GM19035 (cell line): ENCODE measurements around the gene CSH1.
"Not testable (repeated sequence)": the region's sequence is repeated elsewhere in the genome, so short reads cannot be mapped to it uniquely, and the experiment has no call there.

Source experiments
- ATAC-seq: cut with Tn5 transposase; IDR thresholded peaks from one replicate; pipeline ENCODE4 v1.9.1; 2021; ENCODE audit not compliant: unreplicated experiment

CSH1 gene

GRCh38 chr17:63870292-63870665, 26.1 kb downstream of the CSH1 start:
- not testable (repeated sequence) for ATAC-seq

GRCh38 chr17:63869491-63870291, 26.7 kb downstream of the CSH1 start:
- ATAC-seq: not testable (repeated sequence)

DNA sequence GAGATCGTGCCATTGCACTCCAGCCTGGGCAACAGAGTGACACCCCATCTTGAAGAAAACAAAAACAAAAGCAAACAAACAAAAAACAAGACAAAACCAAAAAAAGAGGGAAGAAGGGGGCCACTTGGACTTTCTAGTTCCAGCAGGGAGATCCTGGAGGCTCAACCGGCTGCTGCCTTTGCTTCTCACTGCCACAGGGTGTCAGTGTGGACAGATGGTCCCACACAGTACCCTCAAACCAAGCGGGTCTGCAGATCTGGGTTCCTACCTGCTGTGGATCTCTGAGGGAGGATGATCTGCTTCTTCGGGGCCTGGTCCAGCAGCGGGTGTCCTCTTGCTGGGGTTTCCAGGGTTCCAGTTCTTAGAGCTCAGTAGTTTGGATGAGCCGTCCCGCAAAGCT, 29.7 kb downstream of the CSH1 start:
- ATAC-seq: not testable (repeated sequence)

DNA sequence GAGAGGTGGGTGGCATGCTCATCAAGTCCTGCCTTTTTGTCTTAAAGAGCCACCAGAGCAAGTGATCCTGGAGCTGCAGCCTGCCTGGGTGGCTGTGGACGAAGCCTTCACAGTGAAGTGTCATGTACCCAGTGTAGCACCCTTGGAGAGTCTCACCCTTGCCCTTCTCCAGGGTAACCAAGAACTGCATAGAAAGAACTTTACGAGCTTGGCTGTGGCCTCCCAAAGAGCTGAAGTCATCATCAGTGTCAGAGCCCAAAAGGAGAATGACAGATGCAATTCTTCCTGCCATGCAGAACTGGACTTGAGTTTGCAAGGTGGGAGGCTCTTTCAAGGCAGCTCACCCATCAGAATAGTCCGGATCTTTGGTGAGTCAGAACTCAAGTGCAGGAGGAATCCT, 37.1 kb downstream of the CSH1 start:
- ATAC-seq: no peak

DNA sequence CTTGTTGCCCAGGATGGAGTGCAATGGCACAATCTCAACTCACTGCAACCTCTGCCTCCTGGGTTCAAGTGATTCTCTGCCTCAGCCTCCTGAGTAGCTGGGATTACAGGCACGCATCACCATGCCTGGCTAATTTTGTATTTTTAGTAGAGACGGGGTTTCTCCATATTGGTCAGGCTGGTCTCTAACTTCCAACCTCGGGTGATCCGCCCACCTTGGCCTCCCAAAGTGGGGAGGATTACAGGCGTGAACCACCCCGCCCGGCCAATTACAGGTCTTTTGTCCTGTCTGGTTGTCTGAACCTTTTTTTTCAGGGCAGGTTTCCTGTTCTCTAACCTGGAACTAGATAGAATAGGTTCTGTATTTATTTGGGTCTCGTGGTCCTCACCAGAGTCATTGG, 39.9 kb downstream of the CSH1 start:
- ATAC-seq: not testable (repeated sequence)

DNA sequence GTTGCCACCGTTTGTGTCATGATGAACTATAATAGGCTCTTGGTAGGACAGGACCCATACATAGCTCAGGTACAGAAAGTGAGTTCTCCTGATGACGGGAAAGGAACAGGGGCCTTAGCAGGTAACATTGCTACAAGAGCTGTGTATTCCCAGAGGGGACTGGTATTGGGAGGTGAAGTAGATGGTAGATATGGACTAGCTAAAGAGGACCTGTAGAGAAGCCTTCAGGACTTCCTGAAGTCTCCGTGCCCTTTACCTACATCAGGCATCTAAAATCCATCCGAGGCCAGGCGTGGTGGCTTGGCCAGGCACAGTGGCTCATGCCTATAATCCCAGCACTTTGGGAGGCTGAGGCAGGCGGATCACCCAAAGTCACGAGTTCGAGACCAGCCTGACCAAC, 41.2 kb downstream of the CSH1 start:
- no peak for ATAC-seq

GRCh38 chr17:63854709-63855108, 41.7 kb downstream of the CSH1 start:
- ATAC-seq: no peak

- no peak for ATAC-seq
Observed at GRCh38 chr17:63853260-63853659, 43.1 kb downstream of the CSH1 start.

DNA sequence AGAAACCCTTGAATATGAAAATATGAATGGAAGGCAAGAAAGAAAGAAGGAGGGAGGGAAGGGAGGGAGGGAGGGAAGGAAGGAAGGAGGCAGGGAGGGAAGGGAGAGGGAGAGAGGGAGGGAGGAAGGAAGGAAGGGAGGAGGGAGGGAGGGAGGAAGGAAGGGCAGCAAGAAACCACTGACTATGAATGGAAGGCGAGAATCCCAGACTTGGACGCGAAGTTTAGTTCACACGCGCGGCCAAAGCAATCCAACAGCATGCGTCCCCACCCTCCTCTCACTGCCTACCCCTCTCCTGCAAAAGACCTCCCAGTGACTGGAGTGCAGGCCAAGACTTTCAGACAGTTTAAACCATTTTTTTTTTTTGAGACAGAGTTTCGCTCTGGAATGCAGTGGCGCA, 46.0 kb downstream of the CSH1 start:
- ATAC-seq: no peak

GRCh38 chr17:63848834-63849689, 47.3 kb downstream of the CSH1 start:
- peak; percentile 82 for ATAC-seq

DNA sequence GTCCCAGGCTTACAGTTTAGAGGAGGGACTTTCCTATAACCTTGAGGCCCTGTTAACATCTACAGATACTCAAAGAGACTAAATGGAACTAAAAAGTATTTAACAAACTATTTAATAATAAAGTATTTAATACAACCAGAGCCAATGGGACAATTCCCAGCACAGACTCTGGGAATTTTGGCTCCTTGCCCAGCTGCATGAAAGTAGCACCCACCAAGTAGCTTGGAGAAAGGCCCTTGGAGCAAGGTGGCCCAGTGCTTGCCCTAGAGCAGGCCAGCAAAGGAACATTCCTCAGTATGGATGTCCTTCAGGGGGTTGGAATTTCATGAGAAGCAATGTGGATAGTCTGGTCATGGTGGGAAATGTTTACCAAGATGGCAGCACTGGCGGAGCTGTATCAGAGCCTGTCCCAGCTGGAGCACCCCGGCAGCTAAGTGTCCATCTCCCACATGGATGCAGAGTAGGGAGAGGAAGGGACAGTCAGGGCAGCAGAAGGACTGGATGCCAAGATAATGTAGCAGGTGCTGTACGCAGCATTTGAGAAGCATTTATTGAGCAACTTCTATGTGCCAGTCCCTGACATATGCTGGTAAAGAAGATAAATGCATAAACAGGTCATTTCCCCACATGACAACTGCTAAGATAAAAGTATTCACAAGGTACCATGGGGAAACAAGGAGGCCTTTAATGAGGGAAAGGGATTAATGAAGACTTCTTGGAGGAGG, 48.7 kb downstream of the CSH1 start:
- no peak for ATAC-seq

GRCh38 chr17:63845509-63845908, 50.9 kb downstream of the CSH1 start:
- ATAC-seq: no peak
